Sigmoid colon (tissue), 7 donors: ENCODE measurements around the gene SLC30A9. TPM values are rescaled to one million over a fixed set of nuclear protein-coding genes. Genes with fewer than 3 reads are reported as not detected.

Experiments used
- DNase-seq: peaks from one replicate; pipeline ENCODE4 v3.0.0-alpha.2; 2019
- H3K27ac ChIP-seq, 4 donors: fragments of 200-600 bp; sonication (generic); one replicate each; pipeline ENCODE4 v1.5.1; 2016 to 2019; ENCODE audit warnings: mild to moderate bottlenecking in 1 of 4
- H3K27me3 ChIP-seq, 3 donors: fragments of 200-600 bp; sonication (generic); one replicate each; pipeline ENCODE4 v1.5.1; 2019; ENCODE audit warnings: mild to moderate bottlenecking in 1 of 3
- H3K36me3 ChIP-seq, 4 donors: fragments of 200-600 bp; sonication (generic); one replicate each; pipeline ENCODE4 v1.5.1; 2016 to 2019
- H3K4me1 ChIP-seq, 4 donors: fragments of 200-600 bp; sonication (generic); one replicate each; pipeline ENCODE4 v1.5.1; 2017 to 2019
- H3K4me3 ChIP-seq, 4 donors: fragments of 200-600 bp; sonication (generic); one replicate each; pipeline ENCODE4 v1.5.1; 2017 to 2019; ENCODE audit warnings: mild to moderate bottlenecking in 2 of 4, moderate library complexity in 1 of 4
- H3K9me3 ChIP-seq, 4 donors: fragments of 200-600 bp in 3 of 4; sonication (generic) in 3 of 4; one replicate each; pipeline versions ENCODE4 v1.5.1 to v1.6.1; 2013 to 2019
- EP300 ChIP-seq, 4 donors: sonication (generic); formaldehyde crosslinking; IDR thresholded peaks; one replicate each; pipeline ENCODE4 v1.6.1; 2017; ENCODE audit warnings: antibody characterized with exemption in 4 of 4
- POLR2A ChIP-seq, 2 donors: fragments of 450-650 bp; IDR thresholded peaks; one replicate each; pipeline ENCODE4 v1.6.1; 2016; ENCODE audit warnings: antibody characterized with exemption in 2 of 2, mild to moderate bottlenecking in 2 of 2, moderate library complexity in 2 of 2
- POLR2AphosphoS5 ChIP-seq, 4 donors: sonication (generic); formaldehyde crosslinking; IDR thresholded peaks; one replicate each; pipeline ENCODE4 v1.6.1; 2017; ENCODE audit warnings: antibody characterized with exemption in 4 of 4
- WGBS, 2 donors: extraction: QIAGEN DNeasy Blood & Tissue Kit; methylation state at CpG; one replicate each; pipeline ENCODE4 v1.1.7; 2013; 5-methylcytosine and 5-hydroxymethylcytosine counted together
- intact Hi-C: fragments of 100-400 bp; cut with DNase I; formaldehyde crosslinking; loops from one replicate; pipeline ENCODE4 v1.15.1; 2023
- polyA plus RNA-seq, 3 donors: library from polyadenylated mRNA; stranded (reverse); fragments of 200-250 nt; gene quantifications; one replicate each; pipeline ENCODE4 v1.2.3, GENCODE V29; 2013
- total RNA-seq, 4 donors: library from RNA; depleted of rRNA; stranded (reverse); fragments of >200 nt; gene quantifications; one replicate each; pipeline ENCODE4 v1.1.0, GENCODE V29; 2016
- TF ChIP-seq, protein P1 (sequence below), 4 experiments: fragments of 450-650 bp in 3 of 4; fragments of 200-600 bp in 1 of 4; IDR thresholded peaks; one replicate each; pipeline ENCODE4 v1.5.1; 2016 to 2019; ENCODE audit warnings: antibody characterized with exemption in 4 of 4, mild to moderate bottlenecking in 3 of 4, moderate library complexity in 2 of 4
- donor health status: healthy with polysubstance abuse.
- donor health status: Bipolar disorder and iron deficiency.
- donor health status: healthy.

The SLC30A9 gene
- total and polyA plus RNA-seq, 7 donors, result 27.2 to 43.5 (median 40.7) TPM

- Histone ChIP-seq H3K27me3 (no peaks in the 10 kb centered on the region), H3K27ac (no peak overlapping the region), H3K36me3 (no peaks in the 10 kb centered on the region), H3K9me3 (no peaks in the 10 kb centered on the region), H3K4me3 (no peak overlapping the region), H3K4me1 (peaks cover 0 to 29% (median 23%) of the 10 kb centered on the region in 4 donors)
- 57 to 81% methylated on average over 4 of the region's 4 CpGs for WGBS, 2 donors
- intact Hi-C loops, result no loop called here
- DNase-seq, result no peak
- TF ChIP-seq, protein P1, sequence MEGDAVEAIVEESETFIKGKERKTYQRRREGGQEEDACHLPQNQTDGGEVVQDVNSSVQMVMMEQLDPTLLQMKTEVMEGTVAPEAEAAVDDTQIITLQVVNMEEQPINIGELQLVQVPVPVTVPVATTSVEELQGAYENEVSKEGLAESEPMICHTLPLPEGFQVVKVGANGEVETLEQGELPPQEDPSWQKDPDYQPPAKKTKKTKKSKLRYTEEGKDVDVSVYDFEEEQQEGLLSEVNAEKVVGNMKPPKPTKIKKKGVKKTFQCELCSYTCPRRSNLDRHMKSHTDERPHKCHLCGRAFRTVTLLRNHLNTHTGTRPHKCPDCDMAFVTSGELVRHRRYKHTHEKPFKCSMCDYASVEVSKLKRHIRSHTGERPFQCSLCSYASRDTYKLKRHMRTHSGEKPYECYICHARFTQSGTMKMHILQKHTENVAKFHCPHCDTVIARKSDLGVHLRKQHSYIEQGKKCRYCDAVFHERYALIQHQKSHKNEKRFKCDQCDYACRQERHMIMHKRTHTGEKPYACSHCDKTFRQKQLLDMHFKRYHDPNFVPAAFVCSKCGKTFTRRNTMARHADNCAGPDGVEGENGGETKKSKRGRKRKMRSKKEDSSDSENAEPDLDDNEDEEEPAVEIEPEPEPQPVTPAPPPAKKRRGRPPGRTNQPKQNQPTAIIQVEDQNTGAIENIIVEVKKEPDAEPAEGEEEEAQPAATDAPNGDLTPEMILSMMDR (IDR thresholded peaks at IDR 0.05), result no peak
- no peak for TF ChIP-seq EP300 (IDR thresholded peaks at IDR 0.05)
- no peak for TF ChIP-seq POLR2A (IDR thresholded peaks at IDR 0.05)
- no peak for TF ChIP-seq POLR2AphosphoS5 (IDR thresholded peaks at IDR 0.05)
Observed at GRCh38 chr4:41992967-41993857, 2.9 kb downstream of the SLC30A9 start.

- no peaks in the 10 kb centered on the region for H3K27me3 ChIP-seq
- WGBS, 2 donors, result 93 to 98% methylated on average over 3 of the region's 3 CpGs
- H3K4me1 ChIP-seq, result peaks cover 0 to 21% (median 19%) of the 10 kb centered on the region in 4 donors
- peaks cover 0 to 7% (median 0%) of the 10 kb centered on the region in 4 donors for H3K36me3 ChIP-seq
- H3K27ac ChIP-seq, result no peak overlapping the region
- TF ChIP-seq, protein P1 (IDR thresholded peaks at IDR 0.05), result no peak
- no peak for TF ChIP-seq EP300 (IDR thresholded peaks at IDR 0.05)
- no peak for TF ChIP-seq POLR2AphosphoS5 (IDR thresholded peaks at IDR 0.05)
- no peak for TF ChIP-seq POLR2A (IDR thresholded peaks at IDR 0.05)
- DNase-seq, result no peak
- intact Hi-C loops, result no loop called here
- H3K9me3 ChIP-seq, result no peaks in the 10 kb centered on the region
- H3K4me3 ChIP-seq, result no peak overlapping the region
Observed at GRCh38 chr4:41994461-41994985, 4.2 kb downstream of the SLC30A9 start.

GRCh38 chr4:41998019-41998418 lies 7.7 kb downstream of the SLC30A9 start:
- Histone ChIP-seq H3K4me3 (no peak overlapping the region), H3K36me3 (peaks cover 0 to 14% (median 2%) of the 10 kb centered on the region in 4 donors), H3K9me3 (no peaks in the 10 kb centered on the region), H3K27me3 (no peaks in the 10 kb centered on the region), H3K27ac (no peak overlapping the region), H3K4me1 (peaks cover 0 to 4% (median 0%) of the 10 kb centered on the region in 4 donors)
- no peak for DNase-seq
- WGBS, 2 donors, result 88 to 92% methylated on average over 3 of the region's 3 CpGs
- TF ChIP-seq EP300 (IDR thresholded peaks at IDR 0.05) (no peak), POLR2AphosphoS5 (IDR thresholded peaks at IDR 0.05) (no peak), POLR2A (IDR thresholded peaks at IDR 0.05) (no peak)
- TF ChIP-seq, protein P1 (IDR thresholded peaks at IDR 0.05), result no peak
- intact Hi-C loops, result no loop called here

DNA sequence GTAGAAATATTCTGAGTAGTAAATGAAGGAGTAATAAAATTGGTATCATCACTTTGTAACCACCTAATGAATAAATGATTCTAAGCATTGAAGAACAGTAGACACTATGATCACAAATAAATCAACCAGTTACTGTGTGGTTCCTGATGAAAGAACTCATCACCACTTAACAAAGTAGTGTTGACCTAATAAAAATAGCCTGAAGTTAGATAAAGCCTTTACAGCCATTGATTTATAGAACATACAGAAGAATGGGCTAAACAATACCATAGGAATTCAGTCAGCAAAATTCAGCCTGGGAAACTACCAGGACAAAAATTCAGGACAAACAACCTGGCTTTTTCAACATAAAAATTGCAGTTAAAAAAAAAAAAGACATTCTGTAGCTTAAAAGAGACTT lies 9.0 kb downstream of the SLC30A9 start:
- no peaks in the 10 kb centered on the region for H3K9me3 ChIP-seq
- no peak overlapping the region for H3K27ac ChIP-seq
- no peak for DNase-seq
- peaks cover 0 to 4% (median 0%) of the 10 kb centered on the region in 4 donors for H3K4me1 ChIP-seq
- intact Hi-C loops, result no loop called here
- no peaks in the 10 kb centered on the region for H3K27me3 ChIP-seq
- H3K4me3 ChIP-seq, result no peak overlapping the region
- peaks cover 0 to 18% (median 2%) of the 10 kb centered on the region in 4 donors for H3K36me3 ChIP-seq
- TF ChIP-seq POLR2A (IDR thresholded peaks at IDR 0.05), result no peak
- TF ChIP-seq POLR2AphosphoS5 (IDR thresholded peaks at IDR 0.05), result no peak
- no peak for TF ChIP-seq EP300 (IDR thresholded peaks at IDR 0.05)
- TF ChIP-seq, protein P1 (IDR thresholded peaks at IDR 0.05), result no peak
